Measurements from ENCODE around the gene HPD.
A peak's percentile ranks its signal among the peaks of the same experiment; 100 is the strongest.

HPD gene

GRCh38 chr12:121809712-121810116, 48.9 kb downstream of the HPD start:
- Histone ChIP-seq H3K27ac (no peak overlapping the region), H3K4me3 (no peak overlapping the region)
- DNase-seq (ENCODE audit: low spot score), result no peak
- no peak for TF ChIP-seq CTCF (IDR thresholded peaks at IDR 0.05)

GRCh38 chr12:121808623-121809022, 50.0 kb downstream of the HPD start:
- TF ChIP-seq CTCF (IDR thresholded peaks at IDR 0.05), result no peak
- Histone ChIP-seq H3K4me3 (no peak overlapping the region), H3K27ac (no peak overlapping the region)
- DNase-seq (ENCODE audit: low spot score), result no peak

- Histone ChIP-seq H3K4me3 (no peak overlapping the region), H3K27ac (no peak overlapping the region)
- no peak for TF ChIP-seq CTCF (IDR thresholded peaks at IDR 0.05)
- DNase-seq (ENCODE audit: low spot score), result no peak
Measured at GRCh38 chr12:121807642-121808347, 50.9 kb downstream of the HPD start.

- DNase-seq (ENCODE audit: low spot score), result no peak
- H3K27ac ChIP-seq, result peak overlapping the region; percentile 77 to 100
- no peak for TF ChIP-seq CTCF (IDR thresholded peaks at IDR 0.05)
- H3K4me3 ChIP-seq, result peak overlapping the region; percentile 94
Measured at GRCh38 chr12:121806546-121807423, 51.9 kb downstream of the HPD start.

GRCh38 chr12:121806009-121806545, 52.6 kb downstream of the HPD start:
- Histone ChIP-seq H3K4me3 (peak overlapping the region; percentile 94), H3K27ac (peak overlapping the region; percentile 77 to 100)
- no peak for DNase-seq (ENCODE audit: low spot score)
- no peak for TF ChIP-seq CTCF (IDR thresholded peaks at IDR 0.05)

- no peak for TF ChIP-seq CTCF (IDR thresholded peaks at IDR 0.05)
- DNase-seq (ENCODE audit: low spot score), result no peak
- Histone ChIP-seq H3K27ac (peak overlapping the region; percentile 100), H3K4me3 (peak overlapping the region; percentile 94)
Measured at GRCh38 chr12:121805171-121806008, 53.3 kb downstream of the HPD start.
